Stomach (tissue), 4 donors: ENCODE results near the gene AGMO.

Experiments
- CTCF ChIP-seq, 7 experiments: fragments of 450-650 bp in 4 of 7; fragments of 200-600 bp in 3 of 7; sonication (generic) in 3 of 7; IDR thresholded peaks; one replicate each; pipeline ENCODE4 v1.5.1; 2016 to 2019; ENCODE audit warnings: antibody characterized with exemption in 7 of 7, control low read depth in 2 of 7, mild to moderate bottlenecking in 1 of 7
- EP300 ChIP-seq: sonication (generic); formaldehyde crosslinking; IDR thresholded peaks from one replicate; pipeline ENCODE4 v1.6.1; 2017; ENCODE audit warnings: antibody characterized with exemption
- POLR2A ChIP-seq, 4 donors: fragments of 450-650 bp; IDR thresholded peaks; one replicate each; pipeline ENCODE4 v1.6.1; 2016; ENCODE audit warnings: antibody characterized with exemption in 4 of 4, control low read depth in 2 of 4, mild to moderate bottlenecking in 1 of 4, moderate library complexity in 1 of 4
- POLR2AphosphoS5 ChIP-seq, 3 donors: sonication (generic); formaldehyde crosslinking; IDR thresholded peaks; one replicate each; pipeline ENCODE4 v1.6.1; 2016; ENCODE audit warnings: antibody characterized with exemption in 3 of 3

GRCh38 chr7:15498465-15498864, 63.4 kb downstream of the AGMO start:
- no peak for TF ChIP-seq CTCF (IDR thresholded peaks at IDR 0.05)
- no peak for TF ChIP-seq POLR2AphosphoS5 (IDR thresholded peaks at IDR 0.05)
- TF ChIP-seq EP300 = no peak
- TF ChIP-seq POLR2A (IDR thresholded peaks at IDR 0.05) = no peak
